ENCODE data around the gene FIGNL1. TPM values are rescaled to one million over a fixed set of nuclear protein-coding genes. Genes with fewer than 3 reads are reported as not detected.

The FIGNL1 gene
- total RNA-seq, 1 experiment from 2014 or later = 6.4 TPM

DNA sequence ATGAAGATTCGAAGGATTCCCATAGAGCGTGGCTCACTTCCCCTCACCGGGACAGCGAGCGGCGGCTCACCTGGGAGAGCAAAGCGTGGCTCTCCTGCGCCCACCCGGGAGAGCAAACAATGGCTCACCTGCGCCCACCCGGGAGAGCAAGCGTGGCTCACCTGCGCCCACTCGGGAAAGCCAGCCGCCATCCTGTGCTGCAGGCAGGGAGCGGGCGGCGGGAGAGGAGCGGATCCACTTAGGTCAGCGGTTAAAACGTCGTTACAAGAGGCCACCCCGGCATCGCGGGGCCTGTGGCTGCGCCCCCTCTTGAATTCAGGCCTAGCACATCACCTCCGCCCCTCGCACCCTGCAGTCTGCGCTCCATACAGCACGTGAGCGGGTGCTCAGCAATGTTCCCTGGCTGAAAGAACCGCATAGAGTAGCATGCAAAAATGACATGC lies 461 bp upstream of the FIGNL1 start (continued):
- TF ChIP-seq, protein P1, sequence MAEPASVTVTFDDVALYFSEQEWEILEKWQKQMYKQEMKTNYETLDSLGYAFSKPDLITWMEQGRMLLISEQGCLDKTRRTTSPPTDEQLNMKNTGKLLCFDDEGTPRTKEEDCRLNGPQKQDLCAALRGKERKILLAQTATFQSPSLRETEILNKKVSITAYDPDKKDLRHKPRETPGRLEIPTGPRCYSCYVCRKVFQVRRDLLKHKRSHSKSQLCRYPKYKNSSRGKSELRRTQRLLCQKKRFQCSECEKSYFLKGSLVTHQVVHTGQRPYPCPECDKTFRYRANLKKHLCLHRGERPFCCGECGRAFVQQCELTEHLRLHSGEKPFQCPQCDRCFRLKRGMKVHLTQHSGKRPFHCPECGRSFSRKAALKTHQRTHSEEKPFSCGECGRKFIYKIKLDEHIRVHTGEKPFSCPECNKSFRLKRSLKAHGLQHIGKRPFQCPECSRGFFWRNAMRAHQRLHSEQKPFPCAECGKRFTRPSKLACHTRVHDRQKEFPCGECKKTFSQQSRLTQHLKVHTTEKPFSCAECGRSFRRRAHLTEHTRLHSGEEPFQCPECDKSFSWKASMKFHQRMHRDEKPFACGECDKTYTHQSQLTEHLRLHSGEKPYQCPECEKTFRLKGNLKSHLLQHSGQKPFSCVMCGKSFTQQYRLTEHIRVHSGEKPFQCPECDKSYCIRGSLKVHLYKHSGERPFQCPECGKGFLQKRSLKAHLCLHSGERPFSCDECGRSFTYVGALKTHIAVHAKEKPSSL (CRISPR knock-in tag; conservative IDR thresholded peaks at IDR 0.05) = no peak
- TF ChIP-seq ESRRA (CRISPR knock-in tag; IDR thresholded peaks at IDR 0.05; ENCODE audit: borderline replicate concordance) = no peak
- no peak for TF ChIP-seq TEAD4 (CRISPR knock-in tag; IDR thresholded peaks at IDR 0.05)
- TF ChIP-seq, protein P2, sequence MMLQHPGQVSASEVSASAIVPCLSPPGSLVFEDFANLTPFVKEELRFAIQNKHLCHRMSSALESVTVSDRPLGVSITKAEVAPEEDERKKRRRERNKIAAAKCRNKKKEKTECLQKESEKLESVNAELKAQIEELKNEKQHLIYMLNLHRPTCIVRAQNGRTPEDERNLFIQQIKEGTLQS (CRISPR knock-in tag; conservative IDR thresholded peaks at IDR 0.05) = no peak
- no peak for TF ChIP-seq MXD4 (CRISPR knock-in tag; IDR thresholded peaks at IDR 0.05; ENCODE audit: borderline replicate concordance)
- TF ChIP-seq CREB1 (CRISPR knock-in tag; IDR thresholded peaks at IDR 0.05) = no peak
- TF ChIP-seq SP1 (CRISPR knock-in tag; conservative IDR thresholded peaks at IDR 0.05) = no peak
- TF ChIP-seq GRHL2 (CRISPR knock-in tag; IDR thresholded peaks at IDR 0.05; ENCODE audit: insufficient replicate concordance, severe bottlenecking) = no peak
- TF ChIP-seq, protein P3, sequence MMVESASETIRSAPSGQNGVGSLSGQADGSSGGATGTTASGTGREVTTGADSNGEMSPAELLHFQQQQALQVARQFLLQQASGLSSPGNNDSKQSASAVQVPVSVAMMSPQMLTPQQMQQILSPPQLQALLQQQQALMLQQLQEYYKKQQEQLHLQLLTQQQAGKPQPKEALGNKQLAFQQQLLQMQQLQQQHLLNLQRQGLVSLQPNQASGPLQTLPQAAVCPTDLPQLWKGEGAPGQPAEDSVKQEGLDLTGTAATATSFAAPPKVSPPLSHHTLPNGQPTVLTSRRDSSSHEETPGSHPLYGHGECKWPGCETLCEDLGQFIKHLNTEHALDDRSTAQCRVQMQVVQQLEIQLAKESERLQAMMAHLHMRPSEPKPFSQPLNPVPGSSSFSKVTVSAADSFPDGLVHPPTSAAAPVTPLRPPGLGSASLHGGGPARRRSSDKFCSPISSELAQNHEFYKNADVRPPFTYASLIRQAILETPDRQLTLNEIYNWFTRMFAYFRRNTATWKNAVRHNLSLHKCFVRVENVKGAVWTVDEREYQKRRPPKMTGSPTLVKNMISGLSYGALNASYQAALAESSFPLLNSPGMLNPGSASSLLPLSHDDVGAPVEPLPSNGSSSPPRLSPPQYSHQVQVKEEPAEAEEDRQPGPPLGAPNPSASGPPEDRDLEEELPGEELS (CRISPR knock-in tag; IDR thresholded peaks at IDR 0.05) = no peak
- TF ChIP-seq IRF2 (CRISPR knock-in tag; IDR thresholded peaks at IDR 0.05; ENCODE audit: borderline replicate concordance, low read depth) = no peak
- TF ChIP-seq ATF1 (CRISPR knock-in tag; IDR thresholded peaks at IDR 0.05) = no peak
- TF ChIP-seq MYBL2 (CRISPR knock-in tag; IDR thresholded peaks at IDR 0.05) = no peak
- TF ChIP-seq, protein P4, sequence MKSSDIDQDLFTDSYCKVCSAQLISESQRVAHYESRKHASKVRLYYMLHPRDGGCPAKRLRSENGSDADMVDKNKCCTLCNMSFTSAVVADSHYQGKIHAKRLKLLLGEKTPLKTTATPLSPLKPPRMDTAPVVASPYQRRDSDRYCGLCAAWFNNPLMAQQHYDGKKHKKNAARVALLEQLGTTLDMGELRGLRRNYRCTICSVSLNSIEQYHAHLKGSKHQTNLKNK (CRISPR knock-in tag; IDR thresholded peaks at IDR 0.05) = no peak
- TF ChIP-seq, protein P5, sequence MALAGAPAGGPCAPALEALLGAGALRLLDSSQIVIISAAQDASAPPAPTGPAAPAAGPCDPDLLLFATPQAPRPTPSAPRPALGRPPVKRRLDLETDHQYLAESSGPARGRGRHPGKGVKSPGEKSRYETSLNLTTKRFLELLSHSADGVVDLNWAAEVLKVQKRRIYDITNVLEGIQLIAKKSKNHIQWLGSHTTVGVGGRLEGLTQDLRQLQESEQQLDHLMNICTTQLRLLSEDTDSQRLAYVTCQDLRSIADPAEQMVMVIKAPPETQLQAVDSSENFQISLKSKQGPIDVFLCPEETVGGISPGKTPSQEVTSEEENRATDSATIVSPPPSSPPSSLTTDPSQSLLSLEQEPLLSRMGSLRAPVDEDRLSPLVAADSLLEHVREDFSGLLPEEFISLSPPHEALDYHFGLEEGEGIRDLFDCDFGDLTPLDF (CRISPR knock-in tag; IDR thresholded peaks at IDR 0.05) = 0 out of 2 replicates have a peak, but pooled peaks have one; percentile 3
- TF ChIP-seq, protein P6, sequence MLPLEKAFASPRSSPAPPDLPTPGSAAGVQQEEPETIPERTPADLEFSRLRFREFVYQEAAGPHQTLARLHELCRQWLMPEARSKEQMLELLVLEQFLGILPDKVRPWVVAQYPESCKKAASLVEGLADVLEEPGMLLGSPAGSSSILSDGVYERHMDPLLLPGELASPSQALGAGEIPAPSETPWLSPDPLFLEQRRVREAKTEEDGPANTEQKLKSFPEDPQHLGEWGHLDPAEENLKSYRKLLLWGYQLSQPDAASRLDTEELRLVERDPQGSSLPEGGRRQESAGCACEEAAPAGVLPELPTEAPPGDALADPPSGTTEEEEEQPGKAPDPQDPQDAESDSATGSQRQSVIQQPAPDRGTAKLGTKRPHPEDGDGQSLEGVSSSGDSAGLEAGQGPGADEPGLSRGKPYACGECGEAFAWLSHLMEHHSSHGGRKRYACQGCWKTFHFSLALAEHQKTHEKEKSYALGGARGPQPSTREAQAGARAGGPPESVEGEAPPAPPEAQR (CRISPR knock-in tag; IDR thresholded peaks at IDR 0.05) = no peak
- no peak for TF ChIP-seq ZNF263 (CRISPR knock-in tag; IDR thresholded peaks at IDR 0.05; ENCODE audit: low read depth)
- no peak for TF ChIP-seq SMAD3 (CRISPR knock-in tag; IDR thresholded peaks at IDR 0.05; ENCODE audit: borderline replicate concordance)
- TF ChIP-seq JUN (CRISPR knock-in tag; IDR thresholded peaks at IDR 0.05) = no peak

DNA sequence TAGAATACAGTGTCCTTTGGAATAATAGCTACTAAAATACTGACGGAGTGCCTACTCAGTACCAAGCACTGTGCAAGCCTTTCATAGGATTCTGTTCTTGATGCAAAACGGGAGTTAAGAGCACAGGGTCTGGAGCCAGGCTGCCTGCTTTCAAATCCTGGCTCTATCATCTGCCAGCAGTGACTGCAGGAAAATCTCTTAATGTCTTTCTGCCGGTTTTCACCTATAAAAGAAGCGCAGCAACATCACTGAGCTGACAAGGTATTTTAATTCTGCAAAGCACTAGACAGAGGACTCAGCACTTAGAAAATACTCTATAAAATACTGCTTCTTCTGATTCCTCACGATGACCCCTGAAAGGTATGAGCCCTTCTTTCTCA lies 659 bp downstream of the FIGNL1 start:
- Mint-ChIP-seq H3K4me3 (peak overlapping the region; percentile 66), H3K36me3 (peaks cover 8% of the 10 kb centered on the region), H3K9me3 (no peaks in the 10 kb centered on the region), H3K27me3 (ENCODE audit: low read depth) (peaks cover 12% of the 10 kb centered on the region), H3K27ac (no peak overlapping the region), H3K4me1 (peaks cover 9% of the 10 kb centered on the region)
- DNase-seq (ENCODE audit: low spot score) (no peak), ATAC-seq (peak; percentile 7; the same call in 1 of the 2 replicates)
- CTCF ChIA-PET = interaction anchor here (0.6 to 2.2 kb wide), 5 partner anchors 31 to 712 kb away, joined by 3 to 5 read pairs (median 4); partner anchors contain the start of gene ZPBP
- POLR2A ChIA-PET = no interaction called here
- TF ChIP-seq GRHL2 (CRISPR knock-in tag; IDR thresholded peaks at IDR 0.05; ENCODE audit: insufficient replicate concordance, severe bottlenecking) = no peak
- no peak for TF ChIP-seq NR2C2 (CRISPR knock-in tag; IDR thresholded peaks at IDR 0.05)
- TF ChIP-seq GTF2I (CRISPR knock-in tag; conservative IDR thresholded peaks at IDR 0.05) = no peak
- TF ChIP-seq, protein P7, sequence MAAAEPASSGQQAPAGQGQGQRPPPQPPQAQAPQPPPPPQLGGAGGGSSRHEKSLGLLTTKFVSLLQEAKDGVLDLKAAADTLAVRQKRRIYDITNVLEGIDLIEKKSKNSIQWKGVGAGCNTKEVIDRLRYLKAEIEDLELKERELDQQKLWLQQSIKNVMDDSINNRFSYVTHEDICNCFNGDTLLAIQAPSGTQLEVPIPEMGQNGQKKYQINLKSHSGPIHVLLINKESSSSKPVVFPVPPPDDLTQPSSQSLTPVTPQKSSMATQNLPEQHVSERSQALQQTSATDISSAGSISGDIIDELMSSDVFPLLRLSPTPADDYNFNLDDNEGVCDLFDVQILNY (CRISPR knock-in tag; IDR thresholded peaks at IDR 0.05) = no peak
- TF ChIP-seq ATF1 (CRISPR knock-in tag; IDR thresholded peaks at IDR 0.05) = no peak
- TF ChIP-seq EMX1 (CRISPR knock-in tag; IDR thresholded peaks at IDR 0.05) = no peak
- TF ChIP-seq, protein P8, sequence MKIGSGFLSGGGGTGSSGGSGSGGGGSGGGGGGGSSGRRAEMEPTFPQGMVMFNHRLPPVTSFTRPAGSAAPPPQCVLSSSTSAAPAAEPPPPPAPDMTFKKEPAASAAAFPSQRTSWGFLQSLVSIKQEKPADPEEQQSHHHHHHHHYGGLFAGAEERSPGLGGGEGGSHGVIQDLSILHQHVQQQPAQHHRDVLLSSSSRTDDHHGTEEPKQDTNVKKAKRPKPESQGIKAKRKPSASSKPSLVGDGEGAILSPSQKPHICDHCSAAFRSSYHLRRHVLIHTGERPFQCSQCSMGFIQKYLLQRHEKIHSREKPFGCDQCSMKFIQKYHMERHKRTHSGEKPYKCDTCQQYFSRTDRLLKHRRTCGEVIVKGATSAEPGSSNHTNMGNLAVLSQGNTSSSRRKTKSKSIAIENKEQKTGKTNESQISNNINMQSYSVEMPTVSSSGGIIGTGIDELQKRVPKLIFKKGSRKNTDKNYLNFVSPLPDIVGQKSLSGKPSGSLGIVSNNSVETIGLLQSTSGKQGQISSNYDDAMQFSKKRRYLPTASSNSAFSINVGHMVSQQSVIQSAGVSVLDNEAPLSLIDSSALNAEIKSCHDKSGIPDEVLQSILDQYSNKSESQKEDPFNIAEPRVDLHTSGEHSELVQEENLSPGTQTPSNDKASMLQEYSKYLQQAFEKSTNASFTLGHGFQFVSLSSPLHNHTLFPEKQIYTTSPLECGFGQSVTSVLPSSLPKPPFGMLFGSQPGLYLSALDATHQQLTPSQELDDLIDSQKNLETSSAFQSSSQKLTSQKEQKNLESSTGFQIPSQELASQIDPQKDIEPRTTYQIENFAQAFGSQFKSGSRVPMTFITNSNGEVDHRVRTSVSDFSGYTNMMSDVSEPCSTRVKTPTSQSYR (CRISPR knock-in tag; IDR thresholded peaks at IDR 0.05) = no peak
- TF ChIP-seq FOXP1 (CRISPR knock-in tag; IDR thresholded peaks at IDR 0.05; ENCODE audit: borderline replicate concordance) = no peak
- TF ChIP-seq, protein P9, sequence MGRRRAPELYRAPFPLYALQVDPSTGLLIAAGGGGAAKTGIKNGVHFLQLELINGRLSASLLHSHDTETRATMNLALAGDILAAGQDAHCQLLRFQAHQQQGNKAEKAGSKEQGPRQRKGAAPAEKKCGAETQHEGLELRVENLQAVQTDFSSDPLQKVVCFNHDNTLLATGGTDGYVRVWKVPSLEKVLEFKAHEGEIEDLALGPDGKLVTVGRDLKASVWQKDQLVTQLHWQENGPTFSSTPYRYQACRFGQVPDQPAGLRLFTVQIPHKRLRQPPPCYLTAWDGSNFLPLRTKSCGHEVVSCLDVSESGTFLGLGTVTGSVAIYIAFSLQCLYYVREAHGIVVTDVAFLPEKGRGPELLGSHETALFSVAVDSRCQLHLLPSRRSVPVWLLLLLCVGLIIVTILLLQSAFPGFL (CRISPR knock-in tag; IDR thresholded peaks at IDR 0.05; ENCODE audit: borderline replicate concordance) = no peak

Data from WTC11 (cell line).